Pons (tissue), 1 donor: ENCODE measurements around the gene TFAP2E.
A peak's percentile ranks its signal among the peaks of the same experiment; 100 is the strongest.

ENCODE experiments used
- DNase-seq: peaks from one replicate; pipeline ENCODE4 v3.0.0-alpha.2; 2016; ENCODE audit warnings: low spot score

TFAP2E gene

DNA sequence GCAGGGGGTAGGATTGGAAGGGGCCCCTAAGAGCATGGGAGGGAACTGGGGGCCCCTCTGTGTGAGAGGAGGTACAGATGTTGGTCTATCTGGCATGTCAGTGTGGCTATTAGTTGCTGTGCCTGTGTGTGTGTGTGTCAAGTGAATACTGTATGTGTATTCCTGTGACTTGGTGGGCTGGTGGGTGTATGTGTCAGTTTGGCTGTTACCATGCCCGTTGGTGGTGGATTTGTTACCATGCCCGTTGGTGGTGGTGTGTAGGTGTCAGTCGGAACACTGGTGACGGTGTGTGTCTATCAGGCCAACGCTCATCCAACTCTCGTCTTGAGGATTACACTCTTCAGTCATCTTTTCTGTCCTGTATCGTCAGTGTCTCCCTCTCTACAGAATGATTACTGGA is 22.6 kb downstream of the TFAP2E start:
- no peak for DNase-seq

GRCh38 chr1:35597870-35598269 is 24.8 kb downstream of the TFAP2E start:
- no peak for DNase-seq

- no peak for DNase-seq
Observed at GRCh38 chr1:35598895-35599294, 25.8 kb downstream of the TFAP2E start.

GRCh38 chr1:35599411-35599810 is 26.3 kb downstream of the TFAP2E start:
- no peak for DNase-seq

GRCh38 chr1:35600593-35600992 is 27.5 kb downstream of the TFAP2E start:
- DNase-seq, result no peak

- peak; percentile 93 for DNase-seq
Observed at GRCh38 chr1:35603468-35603867, 30.4 kb downstream of the TFAP2E start.

GRCh38 chr1:35603941-35604340 is 30.8 kb downstream of the TFAP2E start:
- no peak for DNase-seq

- no peak for DNase-seq
Observed at GRCh38 chr1:35605071-35605866, 32.2 kb downstream of the TFAP2E start.

DNA sequence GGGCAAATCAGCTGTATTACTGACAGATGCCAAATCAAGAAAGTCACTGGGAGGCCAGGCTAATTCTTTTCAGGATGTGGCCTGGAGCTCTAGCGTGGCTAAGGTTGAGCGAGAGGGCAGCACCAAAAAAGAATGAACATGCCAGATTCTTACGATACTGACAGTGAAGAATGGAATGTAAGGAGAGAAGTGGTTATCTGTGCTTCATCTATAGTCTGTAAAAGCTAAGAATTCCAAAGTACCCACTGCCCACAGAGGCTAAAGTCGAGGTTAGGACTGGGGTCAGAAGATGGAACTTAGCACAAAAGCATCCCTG is 32.7 kb downstream of the TFAP2E start:
- DNase-seq, result no peak

GRCh38 chr1:35611655-35612054 is 38.5 kb downstream of the TFAP2E start:
- DNase-seq, result no peak

DNA sequence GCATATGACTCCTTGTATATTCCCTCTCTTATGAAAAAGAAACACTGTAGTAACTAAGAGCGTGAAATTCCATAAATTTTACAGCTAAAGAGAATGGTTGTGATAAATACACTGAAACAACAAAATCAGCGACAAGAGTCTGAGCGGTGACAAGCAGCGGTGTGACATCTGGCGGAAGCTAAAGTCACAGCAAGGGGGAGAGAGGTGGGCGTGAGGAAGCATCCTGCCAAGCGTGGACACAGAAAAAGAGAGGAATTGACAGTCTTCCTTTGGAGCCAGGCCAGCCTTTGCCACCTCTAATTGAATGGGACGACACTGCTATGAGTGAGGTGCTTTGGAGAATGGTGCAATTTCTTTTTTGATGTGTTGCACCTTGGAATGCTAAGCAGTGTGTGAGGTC is 42.3 kb downstream of the TFAP2E start:
- DNase-seq, result no peak

DNA sequence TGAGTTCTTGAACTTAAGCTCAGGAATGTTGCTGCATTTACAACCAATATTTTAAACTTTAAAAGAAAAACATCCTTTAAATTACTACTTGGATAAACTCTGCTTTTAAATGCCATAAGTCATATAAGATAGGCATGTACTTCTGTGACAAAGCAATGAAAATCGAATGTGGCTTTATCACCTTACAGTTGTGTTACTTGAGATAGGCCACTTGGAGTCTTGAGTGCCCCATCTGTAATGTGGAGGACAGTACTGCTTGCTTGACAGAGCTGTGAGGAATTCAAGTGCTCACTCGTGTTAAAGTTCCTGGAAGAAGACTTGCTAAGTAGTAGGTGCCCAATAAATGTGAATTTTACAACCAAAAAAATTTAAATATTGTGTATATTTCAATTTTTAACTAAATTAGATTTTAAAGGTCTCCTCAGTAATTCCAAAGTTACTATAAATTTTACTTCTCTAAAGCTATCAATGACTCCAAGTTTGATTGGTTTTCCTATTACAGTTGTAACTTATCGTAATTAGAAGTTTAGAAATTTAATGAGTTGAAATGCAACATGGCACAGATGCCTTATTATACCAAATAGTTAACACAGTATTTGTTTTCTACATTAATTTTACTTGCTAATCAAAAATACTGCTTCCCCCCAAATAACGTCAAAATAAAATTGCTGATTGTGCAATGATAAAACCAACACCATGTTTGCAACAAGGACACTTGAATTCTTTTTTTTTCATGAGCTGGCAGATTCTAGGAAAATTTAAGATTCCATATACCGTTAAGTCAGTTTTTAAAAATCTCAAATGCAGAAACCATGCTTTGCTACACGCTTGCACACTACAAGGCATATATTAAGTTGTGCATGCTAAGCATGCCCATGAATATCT is 46.4 kb downstream of the TFAP2E start:
- no peak for DNase-seq

DNA sequence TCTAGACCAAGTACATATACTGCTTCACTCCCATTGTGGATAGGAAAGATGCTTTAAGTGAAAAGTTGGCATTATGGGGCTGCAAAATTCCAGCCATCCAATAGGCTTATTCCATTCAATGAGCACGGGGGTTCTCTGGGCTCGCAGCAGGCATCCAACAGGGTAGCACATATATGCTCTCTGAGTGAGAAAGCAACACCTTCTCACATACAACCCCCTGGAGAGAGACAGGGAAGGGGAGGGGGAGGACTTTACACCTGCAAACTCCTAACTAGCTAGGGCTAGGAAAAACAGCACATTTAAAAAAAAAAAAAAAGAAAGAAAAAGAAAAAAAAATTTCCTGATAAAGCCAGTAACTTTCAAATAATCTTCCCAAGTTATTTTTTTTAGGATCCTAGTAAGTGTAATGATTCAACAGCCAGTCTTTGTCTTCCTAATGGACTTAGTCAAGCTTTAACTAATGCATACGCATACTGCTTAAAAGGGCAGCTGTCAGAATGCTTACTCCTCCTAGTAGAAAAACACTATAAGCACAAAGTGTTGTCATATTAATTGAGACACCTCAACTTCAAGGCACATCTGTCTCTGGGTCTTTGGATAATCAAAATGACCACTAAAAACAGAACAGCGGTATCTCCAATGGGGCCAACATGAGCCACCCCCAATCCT is 49.5 kb downstream of the TFAP2E start:
- no peak for DNase-seq

DNA sequence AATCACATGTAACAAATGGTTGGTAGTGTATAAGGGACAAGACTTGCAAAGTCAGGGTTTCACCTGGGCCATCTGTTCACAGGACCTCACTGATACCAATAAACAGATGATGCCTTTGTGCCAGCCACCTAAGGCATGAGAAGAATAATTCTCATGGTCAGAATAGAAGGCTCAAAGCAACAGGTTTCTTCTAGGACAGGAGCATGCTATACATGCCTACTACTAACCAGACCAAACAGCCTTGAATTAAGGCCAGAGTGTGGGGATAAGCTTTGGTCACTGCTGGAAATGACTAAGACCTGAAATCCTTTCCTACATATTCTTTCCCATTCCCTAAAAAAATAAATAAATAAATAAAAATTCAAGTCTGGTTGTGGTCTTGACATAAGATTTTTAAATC is 50.7 kb downstream of the TFAP2E start:
- no peak for DNase-seq

GRCh38 chr1:35629051-35629450 is 55.9 kb downstream of the TFAP2E start:
- no peak for DNase-seq

GRCh38 chr1:35631396-35631795 is 58.3 kb downstream of the TFAP2E start:
- no peak for DNase-seq

GRCh38 chr1:35633547-35633946 is 60.4 kb downstream of the TFAP2E start:
- DNase-seq, result no peak

DNA sequence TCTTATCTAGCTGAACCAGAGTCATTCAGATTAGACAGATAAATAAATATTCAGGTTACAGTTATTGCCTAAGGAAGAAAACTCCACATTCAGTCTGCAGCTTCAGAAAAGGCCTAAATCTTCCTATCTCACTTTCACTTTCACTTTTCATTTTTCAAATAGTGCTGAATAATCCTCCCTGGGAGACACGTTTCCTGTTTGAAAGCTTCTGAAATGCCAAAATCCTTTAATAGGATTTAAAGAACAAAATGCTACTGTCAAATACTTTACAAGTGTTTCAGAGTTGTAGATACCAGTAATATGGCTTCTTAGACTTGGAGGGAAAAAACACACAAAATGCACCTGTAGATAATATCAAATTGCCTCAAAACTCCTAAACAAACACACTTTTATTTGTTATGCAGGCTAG is 64.3 kb downstream of the TFAP2E start:
- peak; percentile 60 for DNase-seq

DNA sequence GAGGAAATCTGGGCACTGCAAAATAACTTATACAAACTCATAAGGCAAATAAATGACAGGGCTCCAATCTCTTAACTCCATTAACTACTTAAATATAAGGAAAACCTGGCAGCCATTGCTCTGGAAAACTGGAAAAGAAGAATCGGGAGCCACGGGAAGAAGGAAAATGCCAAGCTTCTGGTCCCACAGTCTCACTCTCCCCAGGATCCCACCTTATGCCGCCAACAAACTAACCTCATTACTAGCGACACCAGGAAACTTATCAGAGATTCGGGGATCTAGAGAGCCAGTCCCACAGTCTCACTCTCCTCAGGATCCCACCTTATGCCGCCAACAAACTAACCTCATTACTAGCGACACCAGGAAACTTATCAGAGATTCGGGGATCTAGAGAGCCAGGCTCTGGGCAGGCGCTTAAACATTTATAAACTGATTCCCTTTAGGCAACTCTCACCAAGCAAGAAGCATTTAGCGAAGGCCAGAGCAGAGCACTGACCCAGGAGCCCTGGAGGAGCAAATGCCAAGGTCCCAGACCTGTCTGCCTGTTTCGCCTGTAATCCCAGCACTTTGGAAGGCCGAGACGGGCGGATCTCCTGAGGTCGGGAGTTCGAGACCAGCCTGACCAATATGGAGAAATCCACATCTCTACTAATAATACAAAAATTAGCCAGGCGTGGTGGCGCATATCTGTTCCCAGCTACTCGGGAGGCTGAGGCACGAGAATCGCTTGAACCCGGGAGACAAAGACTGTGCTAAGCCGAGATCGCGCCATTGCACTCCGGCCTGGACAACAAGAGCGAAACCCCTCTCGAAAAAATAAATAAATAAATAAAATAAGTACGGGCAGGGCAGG is 67.5 kb downstream of the TFAP2E start:
- DNase-seq, result no peak

GRCh38 chr1:35641233-35641866 is 68.2 kb downstream of the TFAP2E start, which contains the start of gene PSMB2:
PSMB2 (minus strand) TSS chr1:35641526; CDS start chr1:35641432, 94 bp downstream.
- peak; percentile 87 for DNase-seq

DNA sequence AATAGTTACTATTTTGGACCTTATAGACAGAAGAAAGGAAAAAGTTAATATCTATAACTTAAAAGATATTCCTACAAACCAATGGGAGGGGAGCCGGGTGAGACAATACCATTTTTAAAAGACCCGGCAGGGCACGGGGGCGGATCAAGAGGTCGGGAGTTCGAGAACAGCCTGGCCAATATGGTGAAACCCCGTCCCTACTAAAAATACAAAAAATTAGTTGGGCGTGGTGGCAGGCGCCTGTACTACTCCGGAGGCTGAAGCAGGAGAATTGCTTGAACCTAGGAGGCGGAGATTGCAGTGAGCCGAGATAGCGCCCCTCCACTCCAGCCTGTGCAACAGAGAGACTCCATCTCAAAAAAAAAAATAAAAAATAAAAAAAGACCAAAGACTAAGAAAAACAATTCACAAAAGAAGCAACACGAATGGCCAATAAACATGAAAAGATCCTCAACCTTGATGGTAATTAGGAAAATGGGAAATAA is 69.4 kb downstream of the TFAP2E start:
- no peak for DNase-seq
